GM21825 (cell line): ENCODE results near the gene FGD4.

Source experiments
- ATAC-seq: cut with Tn5 transposase; IDR thresholded peaks from one replicate; pipeline ENCODE4 v1.9.1; 2021; ENCODE audit warnings: mild to moderate bottlenecking, moderate library complexity; ENCODE audit not compliant: unreplicated experiment

Gene FGD4

DNA sequence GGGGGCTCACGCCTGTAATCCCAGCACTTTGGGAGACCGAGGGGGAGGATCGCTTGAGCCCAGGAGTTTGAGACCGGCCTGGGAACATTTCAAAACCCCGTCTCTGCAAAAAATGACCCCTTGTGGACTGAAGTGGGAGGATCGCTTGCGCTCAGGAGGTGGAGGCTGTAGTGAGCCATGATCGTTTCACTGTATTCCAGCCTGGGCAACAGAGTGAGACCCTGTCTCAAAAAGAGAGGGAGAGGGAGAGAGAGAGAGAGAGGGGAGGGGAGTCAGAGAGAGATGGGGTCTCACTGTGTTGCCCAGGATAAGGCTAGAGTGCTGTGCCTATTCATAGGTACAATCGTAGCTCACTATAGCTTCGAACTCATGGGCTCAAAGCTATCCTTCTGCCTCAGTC lies 2.8 kb downstream of the FGD4 start:
- no peak for ATAC-seq

DNA sequence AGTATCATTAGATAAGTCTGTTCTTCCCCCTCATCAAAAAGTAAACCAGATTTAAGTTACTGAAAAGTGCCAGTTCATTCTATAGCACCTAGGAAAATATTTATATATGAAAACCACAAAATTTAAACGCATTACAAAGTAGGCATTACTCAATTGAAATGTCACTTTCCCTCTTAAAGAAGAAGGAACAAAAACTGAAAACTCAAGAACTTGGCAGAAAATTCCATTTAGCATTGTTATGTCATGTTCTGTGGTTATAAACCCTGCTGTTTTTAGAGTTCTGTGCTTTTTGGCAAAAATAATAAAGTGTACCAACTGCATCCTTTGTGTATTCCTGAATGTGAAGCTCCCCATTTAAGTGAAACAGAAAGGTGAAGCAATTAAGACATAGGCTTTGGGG lies 3.6 kb downstream of the FGD4 start:
- no peak for ATAC-seq

DNA sequence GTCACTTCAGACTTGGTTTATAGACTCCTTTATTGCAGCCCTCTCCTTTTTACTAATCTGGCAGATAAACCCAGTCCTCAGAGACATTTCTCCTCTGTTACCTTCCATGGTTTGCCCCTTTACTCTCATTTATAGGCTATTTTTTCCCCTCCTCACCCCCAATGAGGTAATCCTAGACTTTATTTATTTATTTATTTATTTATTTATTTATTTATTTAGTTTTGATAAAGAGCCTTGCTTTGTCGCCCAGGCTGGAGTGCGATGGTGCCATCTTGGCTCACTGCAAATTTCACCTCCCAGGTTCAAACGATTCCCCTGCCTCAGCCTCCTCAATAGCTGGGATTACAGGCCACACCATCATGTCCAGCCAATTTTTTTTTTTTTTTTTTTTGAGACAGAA lies 8.4 kb downstream of the FGD4 start:
- no peak for ATAC-seq

DNA sequence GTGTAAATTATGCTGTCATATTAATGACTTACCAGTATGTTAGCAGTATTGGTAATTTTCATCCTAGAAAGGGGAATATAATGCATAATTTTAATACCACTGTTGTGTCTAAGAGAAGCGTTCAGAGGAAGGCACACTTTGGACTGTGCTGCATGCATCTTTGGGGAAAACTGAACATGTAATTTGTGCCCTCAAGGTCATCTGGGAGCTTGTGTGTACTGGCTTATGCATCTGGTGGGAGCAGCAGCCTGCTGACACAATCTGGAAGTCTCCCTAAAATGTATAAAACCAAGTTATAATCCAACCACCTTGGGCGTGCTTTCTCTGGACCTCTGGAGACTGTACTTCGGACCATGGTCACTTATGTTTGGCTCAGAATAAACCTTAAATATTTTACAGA lies 14.1 kb downstream of the FGD4 start:
- ATAC-seq, result no peak

DNA sequence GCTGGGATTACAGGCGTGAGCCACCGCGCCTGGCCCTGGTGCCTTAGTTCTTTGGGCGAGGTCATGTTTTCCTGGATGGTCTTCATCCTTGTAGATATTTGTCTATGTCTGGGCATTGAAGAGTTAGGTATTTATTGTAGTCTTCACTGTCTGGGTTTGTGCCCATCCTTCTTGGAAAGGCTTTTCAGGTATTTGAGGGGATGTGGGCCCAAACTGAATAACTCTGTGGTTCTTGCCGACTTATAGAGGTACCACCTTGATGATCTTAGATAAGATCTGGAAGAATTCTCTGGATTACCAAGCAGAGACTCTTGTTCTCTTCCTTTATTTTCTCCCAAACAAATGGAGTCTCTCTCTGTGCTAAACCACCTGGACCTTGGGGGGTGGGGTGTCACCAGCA lies 18.9 kb downstream of the FGD4 start:
- no peak for ATAC-seq

DNA sequence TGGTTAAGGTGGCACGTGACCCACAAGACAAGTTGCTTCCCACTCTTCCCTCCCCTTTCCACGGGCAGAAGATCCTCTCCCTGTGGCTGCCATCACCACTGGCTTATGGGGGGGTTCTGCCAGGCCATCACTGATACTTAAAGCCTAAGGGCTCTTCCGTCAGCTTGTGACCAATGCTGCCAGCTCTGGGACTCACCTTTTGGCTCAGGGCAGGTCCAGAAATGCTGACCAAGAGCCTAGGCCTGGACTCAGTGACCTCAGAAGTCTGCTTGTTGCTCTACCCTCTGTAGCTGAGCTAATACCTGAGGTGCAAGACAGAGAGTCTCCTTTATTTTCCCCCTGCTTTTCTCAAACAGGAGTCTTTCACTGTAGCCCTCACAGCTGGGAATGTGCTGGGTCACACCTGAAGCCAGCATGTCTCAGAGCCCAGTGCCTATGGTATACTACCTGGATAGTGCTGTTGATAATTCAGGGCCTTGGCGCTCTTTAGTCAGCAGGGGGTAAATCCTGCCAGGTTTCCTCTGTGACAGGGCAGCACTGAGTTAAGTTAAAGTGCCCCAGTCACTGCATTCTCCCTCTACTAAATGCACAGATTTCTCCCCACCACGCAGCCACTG lies 19.7 kb downstream of the FGD4 start:
- no peak for ATAC-seq

DNA sequence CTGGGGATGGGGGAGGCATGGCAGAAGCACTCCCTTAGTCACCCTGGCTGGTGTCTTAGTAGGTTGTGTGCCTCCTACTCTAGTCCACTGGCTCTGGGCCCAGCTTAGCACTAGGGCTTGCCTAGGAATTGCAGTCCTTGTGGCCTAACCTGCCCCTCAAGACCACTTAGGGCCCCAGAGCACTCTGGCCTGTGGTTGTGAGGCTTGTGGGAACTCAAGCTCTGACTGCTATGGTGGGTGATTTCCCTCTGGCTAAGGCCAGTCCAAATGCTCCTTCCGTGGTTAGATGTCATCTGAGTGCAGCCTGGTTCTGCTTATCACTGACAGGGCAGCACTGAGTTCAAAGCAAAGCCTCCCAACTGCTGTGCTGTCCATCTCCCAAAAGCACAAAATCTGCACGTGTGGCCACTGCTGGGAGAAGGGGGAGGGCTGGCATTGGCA lies 20.2 kb downstream of the FGD4 start:
- ATAC-seq, result no peak

DNA sequence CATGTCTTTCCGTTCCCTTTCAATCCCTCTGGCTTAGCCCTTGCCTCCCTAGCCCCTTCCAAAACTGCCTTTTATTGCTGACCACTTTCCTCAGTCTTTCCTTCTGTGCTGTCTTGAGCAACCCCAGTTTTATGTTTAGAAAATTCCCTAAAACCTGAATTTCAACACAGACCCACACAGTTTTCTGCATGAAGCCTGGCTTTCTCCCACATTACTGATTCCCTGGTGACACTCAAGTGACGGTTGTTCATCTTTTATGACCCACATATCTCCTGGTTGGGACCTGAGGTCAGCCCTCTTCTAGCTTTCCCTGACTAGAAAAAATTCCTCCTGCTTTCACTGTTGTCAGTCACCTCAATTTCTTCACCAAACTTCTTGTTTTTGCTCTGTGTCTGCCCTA lies 21.0 kb downstream of the FGD4 start:
- ATAC-seq, result no peak

DNA sequence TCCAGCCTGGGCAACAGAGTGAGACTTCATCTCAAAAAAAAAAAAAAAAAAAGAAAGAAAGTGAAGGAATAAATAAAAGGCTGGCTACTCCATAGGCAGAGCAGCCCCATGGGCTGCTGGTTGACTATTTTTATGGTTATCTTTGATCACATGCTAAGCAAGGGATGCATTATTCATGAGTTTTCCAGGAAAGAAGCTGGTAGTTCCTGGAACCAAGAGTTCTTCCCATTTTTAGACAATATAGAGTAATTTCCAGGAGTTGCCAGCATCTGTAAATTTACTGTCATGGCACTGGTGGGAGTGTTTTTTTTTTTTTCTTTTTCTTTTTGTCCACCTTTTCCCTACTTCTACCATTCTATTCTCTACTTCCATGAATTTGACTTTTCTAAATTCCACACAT lies 24.2 kb downstream of the FGD4 start:
- ATAC-seq, result no peak

DNA sequence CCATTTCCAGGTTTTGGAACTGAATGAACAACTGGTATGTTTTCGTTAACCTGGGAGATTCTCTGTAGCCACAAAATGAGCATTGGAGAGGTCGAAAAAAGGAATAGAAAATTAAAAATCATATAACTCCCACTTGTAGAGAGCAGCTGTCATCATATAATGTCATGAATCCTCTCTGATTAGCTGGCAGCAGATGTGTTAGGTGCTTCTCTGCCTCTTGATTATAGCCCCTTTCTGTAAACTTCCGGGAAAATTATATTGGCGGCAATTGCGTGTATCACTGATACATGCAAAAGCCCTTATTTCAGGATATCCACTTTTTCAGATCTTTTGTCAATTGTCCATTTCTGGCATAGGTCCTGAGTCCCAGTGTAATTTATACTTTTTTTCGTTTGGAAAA lies 31.7 kb downstream of the FGD4 start:
- no peak for ATAC-seq

DNA sequence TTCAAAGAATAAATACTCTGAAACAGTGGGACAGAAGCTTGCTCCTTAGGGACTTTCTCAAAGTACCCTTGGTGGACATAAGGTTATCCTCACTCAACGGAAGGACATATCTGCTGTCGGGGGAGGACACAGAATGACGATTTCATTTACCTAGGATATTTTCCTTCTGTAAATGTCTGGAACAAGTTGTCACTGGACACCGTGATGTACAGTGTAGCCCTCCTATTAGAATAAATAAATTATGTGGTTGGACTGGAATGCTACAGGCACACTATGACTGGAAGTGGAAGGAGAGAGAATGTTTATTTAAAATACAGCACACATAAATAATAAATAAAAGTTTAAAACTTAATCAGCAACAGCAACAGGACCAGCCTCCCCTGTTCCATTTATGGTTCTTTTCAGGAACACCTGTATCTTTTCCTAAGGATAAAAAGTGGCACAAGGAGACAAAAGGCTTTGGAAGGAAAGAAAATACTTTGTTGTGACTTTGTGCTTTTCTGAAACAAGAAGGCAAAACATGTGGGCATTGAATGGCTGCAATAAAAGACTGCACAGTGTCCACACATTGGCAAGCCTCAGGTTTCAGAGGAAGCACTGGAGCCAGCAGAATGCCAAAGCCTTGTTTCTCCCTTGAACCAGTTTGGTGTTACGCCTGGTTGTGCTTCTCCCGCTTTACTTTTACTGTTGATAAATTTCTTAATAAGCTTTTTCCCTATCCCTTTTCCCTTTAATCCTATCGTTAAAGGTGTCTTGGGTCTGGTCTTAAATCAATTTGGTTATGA lies 36.8 kb downstream of the FGD4 start:
- no peak for ATAC-seq

DNA sequence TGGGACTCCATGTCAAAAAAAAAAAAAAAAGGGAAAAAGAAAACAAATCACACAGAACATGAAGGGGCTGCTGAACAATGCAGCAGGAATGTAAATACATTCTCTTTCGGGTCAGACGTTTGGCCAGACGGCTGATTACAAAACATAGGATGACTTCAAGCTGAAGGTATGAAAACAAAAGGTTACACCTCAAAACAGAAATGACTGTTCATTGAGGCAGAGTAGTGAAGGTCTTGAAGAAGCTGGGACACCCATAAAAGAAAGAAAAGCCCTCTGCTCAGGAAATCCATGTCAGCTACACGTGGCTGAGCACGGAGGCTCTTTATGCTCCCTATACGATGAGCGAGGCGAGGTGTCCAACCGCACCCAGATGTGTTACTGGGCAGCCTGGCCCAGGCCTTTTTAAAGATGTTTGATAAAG lies 37.7 kb downstream of the FGD4 start:
- no peak for ATAC-seq

DNA sequence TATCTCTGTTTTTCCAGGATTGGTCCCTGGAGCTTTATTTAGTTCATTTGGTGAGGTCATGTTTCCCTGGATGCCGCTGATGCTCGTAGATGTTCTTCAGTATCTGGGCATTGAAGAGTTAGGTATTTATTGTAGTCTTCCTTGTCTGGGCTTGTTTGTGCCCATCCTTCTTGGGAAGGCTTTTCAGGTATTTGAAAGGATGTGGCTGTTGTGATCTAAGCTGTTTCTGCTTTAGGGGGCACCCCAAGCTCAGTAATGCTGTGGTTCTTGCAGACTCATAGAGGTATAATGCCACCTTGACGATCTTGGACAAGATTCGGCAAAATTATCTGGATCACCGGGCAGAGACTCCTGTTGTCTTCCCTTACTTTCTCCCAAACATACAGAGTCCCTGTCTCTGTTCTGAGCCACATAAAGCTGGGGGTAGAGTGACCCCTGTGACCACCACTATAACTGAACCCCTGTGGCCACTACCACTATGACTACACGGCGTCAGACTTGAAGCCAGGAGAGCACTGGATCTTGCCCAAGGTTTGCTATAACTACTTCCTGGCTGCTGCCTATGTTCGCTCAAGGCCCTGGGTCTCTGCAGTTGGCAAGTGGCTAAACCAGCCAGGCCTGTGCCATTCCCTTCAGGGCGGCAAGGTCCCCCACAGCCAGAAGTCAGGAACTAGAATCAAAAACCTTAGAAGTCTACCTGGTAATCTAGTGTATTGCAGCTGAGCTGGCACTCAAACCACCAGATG lies 40.9 kb downstream of the FGD4 start:
- ATAC-seq, result no peak

DNA sequence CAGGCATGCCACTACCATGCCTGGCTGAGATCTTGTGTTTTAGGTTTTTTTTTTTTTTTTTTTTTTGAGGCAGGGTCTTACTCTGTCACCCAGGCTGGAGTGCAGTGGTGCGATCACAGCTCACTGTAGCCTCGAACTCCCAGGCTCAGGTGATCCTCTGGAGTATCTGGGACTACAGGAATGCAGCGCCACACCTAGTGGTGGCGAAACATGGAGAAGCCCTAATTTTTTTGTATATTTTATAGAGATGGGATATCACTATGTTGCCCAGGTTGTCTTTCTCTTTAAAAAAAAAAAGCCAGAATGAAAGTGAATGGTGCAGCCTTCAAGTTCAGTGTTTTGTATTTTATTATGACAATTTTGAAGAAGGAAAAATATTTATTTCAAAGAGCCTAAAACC lies 44.1 kb downstream of the FGD4 start:
- ATAC-seq, result no peak

DNA sequence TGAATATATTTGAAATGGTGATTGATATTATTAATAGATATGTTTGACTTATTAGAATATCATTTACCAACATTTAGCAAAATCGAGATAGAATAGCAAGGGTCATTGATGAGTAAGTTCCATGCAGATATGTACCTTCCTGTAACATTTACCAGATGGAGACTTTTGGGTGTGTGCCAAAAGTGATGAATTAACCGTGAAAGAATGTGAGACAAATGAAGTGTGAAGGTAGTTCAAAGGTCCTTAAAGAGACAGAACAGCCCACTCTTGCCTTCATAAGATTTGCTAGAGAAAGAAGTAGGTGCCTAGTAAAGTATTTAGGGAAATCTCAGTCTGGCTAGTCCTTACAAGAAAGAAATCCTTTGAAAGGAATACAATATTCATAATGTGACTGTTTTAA lies 45.5 kb downstream of the FGD4 start:
- ATAC-seq, result no peak

DNA sequence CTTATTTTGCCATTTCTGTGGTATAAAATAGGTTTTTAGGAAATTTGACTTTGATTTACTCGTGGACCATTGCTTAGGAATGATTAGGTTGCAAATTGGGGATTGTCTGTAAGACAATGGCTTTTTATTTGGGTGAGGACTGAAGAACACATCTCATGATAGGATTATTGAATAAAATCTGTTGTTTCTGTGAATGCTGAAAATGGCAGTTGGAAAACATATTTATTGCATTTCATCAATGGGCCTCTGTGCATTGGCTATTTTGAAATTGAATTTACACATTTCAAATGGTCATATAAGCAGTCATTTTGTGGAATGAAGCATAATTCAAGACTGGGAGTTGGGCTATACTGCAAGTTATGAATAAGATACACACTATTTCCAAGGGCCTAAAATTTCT lies 46.0 kb downstream of the FGD4 start:
- no peak for ATAC-seq

DNA sequence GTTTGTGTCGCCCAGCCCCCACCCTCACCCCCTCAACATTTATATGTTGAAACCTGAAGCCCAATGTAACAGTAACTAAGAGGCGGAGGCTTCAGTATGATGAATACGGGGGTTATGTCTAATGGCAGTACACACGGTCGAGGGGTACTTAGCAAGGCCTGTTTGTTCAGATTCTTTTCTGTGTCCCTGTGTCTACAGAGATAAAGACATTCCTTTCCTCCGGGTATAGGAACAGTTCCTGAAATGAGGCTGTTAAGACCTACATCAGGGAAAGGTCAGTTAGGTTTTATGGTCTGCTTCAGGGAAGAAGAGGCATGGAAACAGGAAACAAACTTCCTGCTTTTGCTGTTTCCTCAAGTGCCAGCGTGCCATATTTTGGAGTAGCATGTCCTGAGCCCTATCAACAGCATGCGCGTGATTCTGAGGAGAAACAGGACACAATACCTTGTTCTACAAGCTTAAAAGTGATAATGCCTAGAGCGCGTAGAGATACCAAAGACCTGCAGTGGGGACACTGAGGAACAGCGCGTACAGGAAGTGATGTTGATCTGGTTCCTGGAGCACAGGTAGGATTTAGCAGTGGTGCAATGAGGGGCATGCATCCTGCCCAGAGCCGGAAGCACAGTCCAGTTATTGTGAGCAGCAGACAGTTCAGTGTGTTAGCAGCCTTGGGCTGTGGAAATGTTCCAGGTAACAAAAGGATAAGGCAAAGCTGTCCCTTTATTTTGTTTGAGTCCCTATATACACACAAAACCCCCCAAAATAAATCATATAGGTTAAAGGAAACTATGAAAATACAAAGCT lies 47.2 kb downstream of the FGD4 start:
- no peak for ATAC-seq

DNA sequence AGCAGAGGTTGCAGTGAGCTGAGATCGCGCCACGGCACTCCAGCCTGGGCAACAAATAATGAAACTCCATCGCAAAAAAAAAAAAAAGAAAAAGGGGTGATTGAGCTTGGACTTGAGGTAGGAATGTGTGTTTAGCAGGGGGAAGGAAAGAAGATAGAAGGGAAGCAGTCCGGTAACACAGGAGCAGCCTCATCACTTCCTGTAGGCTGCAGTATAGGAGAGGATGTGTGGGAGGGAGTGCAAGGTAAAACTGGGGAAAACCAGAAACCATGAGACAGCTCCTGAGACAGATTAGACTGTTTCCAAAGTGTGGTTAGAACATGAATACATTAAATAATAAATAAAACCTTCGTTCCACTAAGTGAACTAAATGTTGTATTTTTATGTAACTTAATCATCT lies 49.2 kb downstream of the FGD4 start:
- no peak for ATAC-seq

DNA sequence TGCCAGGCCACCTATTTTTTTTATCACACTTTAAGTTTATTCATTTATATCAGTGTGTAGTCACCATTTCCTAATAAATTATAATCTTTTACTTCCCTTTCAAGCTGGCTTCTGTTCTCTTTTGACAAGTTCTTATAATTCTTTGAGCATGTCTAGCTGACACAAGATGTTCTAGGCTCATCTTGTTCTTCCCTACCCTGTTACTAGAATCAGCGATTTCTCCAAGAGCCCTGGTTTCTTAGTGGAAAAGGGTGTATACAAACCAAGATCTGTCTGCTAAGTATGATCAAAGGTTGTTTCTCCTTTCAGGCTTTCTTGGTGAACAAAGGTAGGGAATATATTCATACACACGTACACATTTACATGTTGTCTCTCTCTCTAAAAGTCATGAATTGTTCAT lies 51.0 kb downstream of the FGD4 start:
- no peak for ATAC-seq

DNA sequence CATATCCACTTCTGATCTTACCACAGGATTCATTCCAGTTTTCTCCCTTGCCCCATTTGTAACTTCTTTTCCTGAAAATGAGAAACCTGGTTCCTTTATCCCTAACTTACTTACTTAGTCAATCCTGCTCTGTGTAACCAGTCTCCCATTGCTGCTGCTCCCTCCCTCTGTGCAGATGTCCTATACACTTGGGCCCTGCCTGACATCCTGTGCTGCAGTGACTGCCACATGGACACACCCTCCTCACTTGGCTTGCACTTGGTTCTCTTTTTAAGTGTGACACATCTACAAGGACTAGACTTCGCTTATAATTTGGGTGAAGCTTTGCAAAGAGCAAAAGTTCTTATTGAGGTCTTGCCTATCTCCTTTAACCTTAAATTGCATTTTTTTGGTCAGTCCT lies 51.4 kb downstream of the FGD4 start:
- ATAC-seq, result no peak

DNA sequence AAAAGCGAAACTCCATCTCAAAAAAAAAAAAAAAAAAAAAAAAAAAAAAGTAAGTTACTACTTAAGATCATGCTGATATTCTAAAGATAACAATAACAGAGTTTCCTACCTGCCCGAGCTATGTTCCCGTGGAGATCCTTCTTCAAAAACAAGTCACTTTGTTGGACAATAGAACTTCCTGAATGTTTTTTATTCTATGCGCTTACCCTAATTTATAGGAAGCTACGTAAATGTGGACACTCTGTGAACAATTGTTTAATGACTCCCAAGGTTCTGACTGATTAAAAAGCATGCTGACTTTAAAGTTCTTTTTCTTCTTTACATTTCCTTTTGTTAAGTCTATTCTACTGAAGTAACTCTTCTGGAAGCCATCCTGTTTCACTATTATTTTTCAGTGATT lies 52.5 kb downstream of the FGD4 start:
- ATAC-seq, result no peak
